Non-pigmented ciliary epithelial cell (primary cell): ENCODE data around the gene ROBO1.

Experiments
- DNase-seq: peaks from one replicate; pipeline ENCODE4 v3.0.0-alpha.2; 2010; ENCODE audit warnings: low read depth

The ROBO1 gene

GRCh38 chr3:78838362-78838761 is 929.4 kb downstream of the ROBO1 start:
- DNase-seq: no peak

GRCh38 chr3:78834910-78835309 is 932.9 kb downstream of the ROBO1 start:
- DNase-seq: no peak

GRCh38 chr3:78832785-78833204 is 935.0 kb downstream of the ROBO1 start:
- DNase-seq: no peak

- no peak for DNase-seq
Measured at GRCh38 chr3:78831446-78831972, 936.3 kb downstream of the ROBO1 start.

GRCh38 chr3:78830470-78830869 is 937.3 kb downstream of the ROBO1 start:
- no peak for DNase-seq

GRCh38 chr3:78827618-78828017 is 940.2 kb downstream of the ROBO1 start:
- no peak for DNase-seq

GRCh38 chr3:78825858-78826215 is 942.0 kb downstream of the ROBO1 start:
- no peak for DNase-seq

GRCh38 chr3:78825118-78825857 is 942.5 kb downstream of the ROBO1 start:
- no peak for DNase-seq

- DNase-seq: no peak
Measured at GRCh38 chr3:78823859-78824258, 943.9 kb downstream of the ROBO1 start.

- no peak for DNase-seq
Measured at GRCh38 chr3:78823434-78823833, 944.4 kb downstream of the ROBO1 start.

- DNase-seq: no peak
Measured at GRCh38 chr3:78822726-78823125, 945.1 kb downstream of the ROBO1 start.

- no peak for DNase-seq
Measured at GRCh38 chr3:78820542-78820941, 947.3 kb downstream of the ROBO1 start.

- DNase-seq: no peak
Measured at GRCh38 chr3:78818161-78818985, 949.4 kb downstream of the ROBO1 start.

GRCh38 chr3:78814893-78815562 is 952.8 kb downstream of the ROBO1 start:
- no peak for DNase-seq

GRCh38 chr3:78812166-78812565 is 955.6 kb downstream of the ROBO1 start:
- no peak for DNase-seq

- no peak for DNase-seq
Measured at GRCh38 chr3:78809966-78810365, 957.8 kb downstream of the ROBO1 start.

- DNase-seq: no peak
Measured at GRCh38 chr3:78804251-78805037, 963.4 kb downstream of the ROBO1 start.

- DNase-seq: no peak
Measured at GRCh38 chr3:78802562-78802930, 965.3 kb downstream of the ROBO1 start.

- DNase-seq: no peak
Measured at GRCh38 chr3:78801926-78802561, 965.8 kb downstream of the ROBO1 start.

GRCh38 chr3:78799681-78800080 is 968.1 kb downstream of the ROBO1 start:
- DNase-seq: no peak

- DNase-seq: no peak
Measured at GRCh38 chr3:78798266-78798832, 969.4 kb downstream of the ROBO1 start.
